Measurements from ENCODE around the gene CLCA2.

The CLCA2 gene

GRCh38 chr1:86429835-86430234 lies 5.9 kb downstream of the CLCA2 start:
- DNase-seq: no peak

DNA sequence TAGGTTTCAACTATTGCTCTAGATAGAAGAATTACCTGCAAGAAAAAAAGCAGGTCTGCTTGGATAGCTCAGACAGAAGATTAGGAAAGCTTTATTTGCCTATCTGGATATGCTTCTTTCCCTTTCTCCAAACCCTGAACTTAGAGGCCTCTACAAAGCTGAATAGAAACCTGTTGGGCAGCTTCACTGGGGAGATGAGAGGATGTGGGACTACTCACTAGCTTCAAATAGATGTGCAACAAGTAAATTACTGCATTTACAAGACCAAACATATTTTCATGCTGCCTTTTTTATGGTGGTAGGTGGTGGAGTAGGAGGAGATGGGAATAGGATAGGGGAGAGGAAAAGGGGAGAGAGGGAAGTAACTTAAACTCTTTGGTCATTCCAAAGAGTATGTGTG lies 6.4 kb downstream of the CLCA2 start:
- no peak for DNase-seq

GRCh38 chr1:86434059-86434458 lies 10.1 kb downstream of the CLCA2 start:
- DNase-seq: no peak

DNA sequence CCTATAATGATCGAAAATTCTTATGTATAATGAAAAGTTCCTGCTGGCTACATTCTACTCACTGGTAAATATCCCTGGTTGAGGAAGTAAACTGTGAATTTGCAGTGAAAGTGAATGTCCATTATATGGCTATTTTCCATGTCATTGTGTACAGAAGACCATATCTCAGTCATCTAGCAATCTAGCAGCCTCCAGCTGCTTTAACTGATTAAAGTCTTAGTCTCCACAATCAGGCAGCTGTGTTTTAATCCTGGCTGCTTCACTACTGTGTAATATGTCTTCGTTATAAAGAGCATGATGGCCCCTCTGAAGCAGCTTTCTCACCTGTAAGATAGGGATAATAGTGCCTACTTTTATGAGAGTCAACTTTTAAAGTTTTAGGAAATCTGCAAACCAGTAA lies 11.4 kb downstream of the CLCA2 start:
- DNase-seq: no peak

DNA sequence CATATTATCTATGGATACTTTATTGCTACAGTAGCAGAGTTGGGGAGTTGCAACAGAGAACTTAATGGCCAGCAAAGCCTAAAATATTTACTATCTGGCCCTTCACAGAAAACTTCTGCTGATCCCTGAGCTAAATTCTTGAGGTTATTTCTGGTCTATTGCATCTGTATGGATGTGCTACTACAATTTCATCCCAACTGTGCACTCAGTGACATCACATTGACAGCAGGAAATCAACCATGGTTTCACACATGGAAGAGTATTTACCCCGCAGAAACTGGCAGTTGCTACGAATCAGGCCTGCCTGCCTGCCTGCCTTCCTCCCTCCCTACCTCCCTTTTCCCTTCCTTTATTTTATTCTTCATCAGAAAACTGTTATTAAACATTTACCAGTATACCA lies 12.1 kb downstream of the CLCA2 start:
- no peak for DNase-seq

DNA sequence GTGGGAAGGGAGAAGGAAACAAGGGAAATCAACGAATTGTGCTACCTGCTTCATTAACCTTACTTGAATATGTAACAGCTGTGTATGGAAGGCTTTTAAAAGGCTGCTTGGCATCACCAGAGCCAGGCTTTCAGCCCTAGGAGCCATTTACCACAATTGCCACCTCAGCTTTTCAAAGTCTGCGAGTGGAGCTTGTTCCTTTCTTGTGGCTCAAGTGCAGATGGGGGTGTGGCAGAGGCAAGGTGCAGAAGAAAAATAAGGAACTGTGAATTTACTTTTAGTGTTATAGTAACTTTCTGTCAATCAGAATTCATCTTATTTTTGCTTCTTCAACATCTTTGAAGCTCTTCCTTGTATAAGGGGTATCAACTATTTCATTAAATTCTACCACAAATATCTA lies 17.6 kb downstream of the CLCA2 start:
- no peak for DNase-seq

- DNase-seq: no peak
Measured at GRCh38 chr1:86441997-86442396, 18.0 kb downstream of the CLCA2 start.

- DNase-seq: no peak
Measured at GRCh38 chr1:86445919-86446318, 21.9 kb downstream of the CLCA2 start.

DNA sequence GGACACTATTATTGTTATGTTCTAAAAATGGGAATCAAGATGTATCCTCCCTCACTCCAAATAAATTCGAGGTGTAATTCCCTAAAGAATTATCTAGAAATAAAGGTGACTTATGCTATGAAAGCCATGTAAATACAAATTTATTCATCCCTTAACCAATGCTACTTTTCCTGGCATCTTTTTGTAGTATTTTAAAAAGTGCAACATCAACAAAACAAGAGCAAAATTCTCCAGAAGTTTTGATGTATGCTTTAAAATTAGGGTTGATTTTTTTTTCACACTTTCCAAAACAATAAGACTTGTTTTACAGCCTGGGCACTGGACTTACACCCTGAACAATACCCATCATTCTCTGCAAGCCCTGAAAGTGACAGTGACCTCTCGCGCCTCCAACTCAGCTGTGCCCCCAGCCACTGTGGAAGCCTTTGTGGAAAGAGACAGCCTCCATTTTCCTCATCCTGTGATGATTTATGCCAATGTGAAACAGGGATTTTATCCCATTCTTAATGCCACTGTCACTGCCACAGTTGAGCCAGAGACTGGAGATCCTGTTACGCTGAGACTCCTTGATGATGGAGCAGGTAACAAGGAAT lies 23.3 kb downstream of the CLCA2 start:
- no peak for DNase-seq

- no peak for DNase-seq
Measured at GRCh38 chr1:86448670-86449069, 24.7 kb downstream of the CLCA2 start.

DNA sequence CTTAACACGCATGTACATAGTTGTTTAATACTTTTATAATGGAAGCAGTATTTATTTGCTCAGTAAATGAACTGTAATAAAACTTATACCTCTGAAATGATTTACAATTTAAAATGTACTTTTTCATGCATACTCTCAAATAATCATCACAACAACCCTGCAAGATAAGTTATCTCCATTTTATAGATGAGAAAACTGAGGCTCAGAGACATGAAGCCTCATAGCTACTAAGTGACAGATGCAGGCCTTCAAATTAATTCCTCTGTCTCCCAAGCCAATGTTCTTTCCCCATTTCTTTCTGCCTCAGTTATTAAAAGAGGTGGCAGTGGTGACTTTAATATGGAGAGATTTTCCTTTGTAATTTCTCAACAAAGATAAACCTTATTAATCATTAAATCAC lies 25.1 kb downstream of the CLCA2 start:
- DNase-seq: no peak

DNA sequence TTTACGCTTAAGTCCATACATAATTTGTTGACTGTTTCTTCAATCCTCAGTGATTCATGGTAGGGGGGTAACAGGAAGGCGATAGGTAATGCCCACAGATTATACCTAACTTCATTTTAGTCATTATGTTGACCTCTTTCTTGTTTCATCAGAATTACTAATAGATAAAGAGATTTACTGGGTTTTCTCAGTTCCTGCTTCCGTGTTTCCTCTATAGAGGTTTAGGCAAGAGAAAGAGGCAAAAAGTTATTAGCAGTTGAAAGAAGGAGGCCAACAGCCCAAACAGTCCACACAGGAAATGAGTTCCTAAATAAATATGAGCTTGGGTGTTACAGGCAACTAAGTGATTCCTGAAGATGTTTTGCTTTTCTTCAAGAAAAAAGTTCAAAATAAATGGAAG lies 26.9 kb downstream of the CLCA2 start:
- no peak for DNase-seq

- DNase-seq: no peak
Measured at GRCh38 chr1:86453664-86454063, 29.7 kb downstream of the CLCA2 start.

- DNase-seq: no peak
Measured at GRCh38 chr1:86455073-86455472, 31.1 kb downstream of the CLCA2 start.

DNA sequence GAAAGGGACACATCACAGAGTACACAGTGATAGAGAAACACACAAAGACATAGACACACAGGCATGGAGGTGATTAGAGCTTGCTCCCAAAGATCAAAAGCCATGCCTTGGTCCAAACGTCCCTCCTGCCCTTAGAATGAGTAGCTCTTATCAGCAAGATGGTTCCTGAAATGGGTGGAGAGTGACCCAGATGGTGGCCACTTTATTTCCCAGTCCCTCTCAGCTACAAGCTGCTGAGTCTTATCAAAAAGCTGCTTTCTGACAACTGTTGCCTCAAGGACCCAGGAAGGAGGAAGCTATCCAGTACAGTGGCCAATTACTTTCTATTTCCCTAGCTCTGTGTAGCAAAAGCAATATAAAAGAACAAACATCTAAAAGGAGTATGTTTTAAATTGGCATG lies 37.0 kb downstream of the CLCA2 start:
- no peak for DNase-seq

DNA sequence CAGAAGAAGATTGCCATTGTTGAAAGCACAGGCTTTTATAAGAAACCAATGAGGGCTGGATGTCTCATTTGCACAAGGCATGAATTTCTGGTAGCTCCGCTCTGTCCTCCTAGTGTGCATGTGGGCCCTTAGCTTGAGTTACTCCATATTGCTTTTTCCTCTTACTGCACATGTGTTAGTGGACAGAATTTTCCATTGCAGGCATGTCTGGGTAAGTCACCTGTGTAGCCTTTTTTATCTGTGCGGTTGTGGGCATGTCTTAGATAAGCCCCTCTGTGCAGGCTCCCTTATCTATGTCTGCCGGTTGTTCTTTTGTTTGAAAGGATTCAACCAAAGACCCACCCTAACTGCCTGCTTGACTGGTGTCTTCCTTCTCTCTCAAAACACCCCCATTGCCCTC lies 37.5 kb downstream of the CLCA2 start:
- DNase-seq: no peak

DNA sequence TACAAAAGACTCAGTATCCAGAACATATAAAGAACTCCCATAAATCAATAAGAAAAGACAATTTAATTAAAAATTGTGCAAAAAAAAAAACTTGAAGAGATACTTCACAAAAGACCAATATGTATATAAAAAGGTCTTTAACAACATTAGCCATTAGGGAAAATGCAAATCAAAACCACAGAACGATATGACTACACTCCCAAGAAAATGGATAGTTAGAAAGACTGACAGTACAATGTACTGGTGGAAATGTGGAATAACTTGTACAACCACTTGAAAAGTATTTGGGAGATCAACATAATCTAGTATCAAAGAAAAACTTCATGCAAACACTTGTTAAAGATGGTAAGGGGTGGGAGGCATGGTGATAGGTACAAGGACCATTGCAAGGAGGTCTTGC lies 40.8 kb downstream of the CLCA2 start:
- DNase-seq: no peak

- no peak for DNase-seq
Measured at GRCh38 chr1:86466109-86466844, 42.3 kb downstream of the CLCA2 start.

DNA sequence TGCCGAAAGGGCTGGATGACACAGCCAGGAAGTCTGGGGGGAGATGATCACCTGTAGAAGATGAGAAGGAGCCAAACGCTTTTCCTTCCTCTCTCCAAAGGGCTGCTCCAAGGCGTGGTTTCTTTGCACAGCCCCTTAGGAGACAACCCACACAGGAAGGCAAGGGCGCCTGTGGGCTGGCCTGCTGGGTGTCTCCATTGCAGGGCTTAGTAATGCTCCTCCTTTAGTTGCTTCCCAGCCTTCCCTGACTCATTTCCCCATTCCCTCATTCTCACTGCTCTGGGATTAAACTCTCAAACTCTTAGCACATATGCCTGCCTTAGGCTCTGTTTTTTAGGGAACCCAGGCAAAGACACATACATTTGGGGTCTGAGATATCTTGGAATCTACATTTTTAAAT lies 43.0 kb downstream of the CLCA2 start:
- DNase-seq: no peak

GRCh38 chr1:86468501-86468977 lies 44.6 kb downstream of the CLCA2 start, which contains the start of gene CLCA1:
Gene CLCA1, plus strand, starts transcription at chr1:86468927. Its CDS starts 45 bp downstream, at chr1:86468972.
- DNase-seq: no peak

- no peak for DNase-seq
Measured at GRCh38 chr1:86470859-86471258, 46.9 kb downstream of the CLCA2 start.

DNA sequence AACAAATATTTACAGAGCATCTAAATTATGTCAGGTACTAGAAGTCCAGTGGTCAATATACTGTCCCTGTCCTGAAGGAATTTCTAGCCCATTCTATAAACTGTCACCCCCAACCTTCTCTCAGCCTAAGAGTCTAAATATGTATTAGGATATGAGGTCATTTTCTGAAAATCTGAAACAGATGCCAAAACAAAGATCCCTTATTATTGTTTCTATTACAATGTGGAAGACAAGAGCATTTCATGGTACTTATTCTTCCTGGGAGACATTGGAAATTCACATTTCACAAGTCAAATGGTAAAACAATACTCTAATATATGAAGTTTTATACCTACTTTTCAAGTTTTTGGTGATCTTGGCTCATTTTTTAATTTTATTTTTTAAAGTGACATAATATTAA lies 47.3 kb downstream of the CLCA2 start:
- no peak for DNase-seq

- DNase-seq: no peak
Measured at GRCh38 chr1:86472152-86472551, 48.2 kb downstream of the CLCA2 start.

DNA sequence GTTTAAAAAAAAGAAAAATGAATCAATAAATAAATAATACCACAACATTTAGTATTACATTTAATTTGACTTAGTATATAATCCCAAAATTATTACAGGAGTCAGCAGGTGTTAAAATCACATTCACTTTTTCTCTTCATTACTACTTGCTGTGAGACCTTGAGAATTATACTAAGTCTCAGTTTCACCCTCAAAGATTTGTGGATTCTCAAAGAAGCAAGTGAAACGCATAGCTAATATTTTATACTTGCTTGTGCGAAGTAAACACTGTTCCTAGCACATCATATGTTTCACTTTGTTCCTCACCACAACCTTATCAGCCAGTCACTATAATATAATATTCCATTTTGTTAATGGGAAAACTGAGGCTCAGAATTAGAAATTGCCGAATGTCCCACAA lies 48.8 kb downstream of the CLCA2 start:
- no peak for DNase-seq

GRCh38 chr1:86477256-86477655 lies 53.3 kb downstream of the CLCA2 start:
- no peak for DNase-seq
